Middle frontal gyrus (tissue), 1 donor: Measurements from ENCODE around the gene OBP2A.
A peak's percentile ranks its signal among the peaks of the same experiment; 100 is the strongest.
"Not testable (repeated sequence)": the region's sequence is repeated elsewhere in the genome, so short reads cannot be mapped to it uniquely, and the experiment has no call there.

Experiments used
- DNase-seq: peaks from one replicate; pipeline ENCODE4 v3.0.0-alpha.2; 2015; ENCODE audit warnings: low spot score; ENCODE audit errors: extremely low spot score

The OBP2A gene, protein sequence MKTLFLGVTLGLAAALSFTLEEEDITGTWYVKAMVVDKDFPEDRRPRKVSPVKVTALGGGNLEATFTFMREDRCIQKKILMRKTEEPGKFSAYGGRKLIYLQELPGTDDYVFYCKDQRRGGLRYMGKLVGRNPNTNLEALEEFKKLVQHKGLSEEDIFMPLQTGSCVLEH

DNA sequence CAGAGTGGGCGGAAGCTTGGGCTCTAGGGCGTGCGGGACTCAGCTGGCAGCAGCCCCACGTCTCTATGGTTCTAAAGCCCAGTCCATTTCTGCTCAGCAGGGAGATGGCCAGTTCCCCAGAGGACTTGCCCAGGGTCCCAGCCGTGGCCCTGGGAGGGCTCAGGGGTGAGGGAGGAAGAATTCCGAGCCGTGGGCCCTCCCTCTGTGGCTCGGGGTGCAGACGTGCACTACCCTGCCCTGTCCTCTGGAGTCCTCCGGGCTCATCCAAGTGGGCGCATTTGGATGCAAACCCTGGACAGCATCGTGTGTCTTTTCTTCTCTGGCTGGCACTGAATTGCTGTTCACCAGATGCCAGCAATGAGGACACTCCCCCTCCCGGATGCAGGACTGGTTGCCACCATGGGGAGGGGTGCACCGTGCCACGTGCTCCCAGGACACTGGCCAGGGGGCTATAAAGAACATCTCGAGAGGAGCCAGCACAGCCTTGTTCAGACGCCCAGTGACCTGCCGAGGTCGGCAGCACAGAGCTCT, at the start of gene OBP2A:
TSS of gene OBP2A (plus strand) at position 481 of the 531 bp plus-strand sequence. CDS start 55 bp downstream, outside the sequence.
- not testable (repeated sequence) for DNase-seq

DNA sequence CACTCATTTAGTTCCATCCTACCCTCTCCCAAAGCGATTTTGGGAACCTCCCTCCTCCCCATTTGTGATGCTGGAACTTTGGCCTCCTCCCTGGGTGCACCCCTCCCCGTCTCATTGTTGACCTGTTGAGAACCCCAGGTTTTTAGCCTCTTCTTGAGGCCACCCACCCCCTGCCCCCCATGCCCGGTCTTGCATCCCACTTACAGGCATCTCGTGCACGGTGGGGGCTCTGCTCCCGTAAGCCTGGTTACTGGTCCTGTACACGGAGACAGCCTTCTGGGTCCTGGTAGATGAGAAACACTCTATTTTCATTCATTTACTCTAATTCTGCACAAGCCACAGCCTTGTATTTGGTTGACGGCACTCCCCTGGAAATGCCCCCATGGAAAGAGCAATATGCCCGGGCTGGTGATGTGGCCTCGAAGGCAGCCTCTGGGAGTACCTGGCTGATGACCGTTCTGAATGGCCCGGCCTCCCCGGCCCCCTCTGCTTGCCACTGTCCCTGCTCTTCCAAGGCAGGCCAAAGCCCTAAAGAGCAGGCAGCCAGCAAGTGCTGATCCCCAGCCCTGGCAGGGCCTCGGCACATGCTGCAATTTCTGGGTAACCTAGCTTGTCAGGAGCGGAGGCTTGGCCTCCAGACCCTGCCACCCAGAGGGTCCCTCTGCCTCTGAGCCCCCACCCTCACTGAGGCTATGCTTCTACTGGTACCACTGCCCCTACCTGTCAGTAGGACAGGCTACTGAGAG, 47.4 kb upstream of the OBP2A start:
- no peak for DNase-seq

DNA sequence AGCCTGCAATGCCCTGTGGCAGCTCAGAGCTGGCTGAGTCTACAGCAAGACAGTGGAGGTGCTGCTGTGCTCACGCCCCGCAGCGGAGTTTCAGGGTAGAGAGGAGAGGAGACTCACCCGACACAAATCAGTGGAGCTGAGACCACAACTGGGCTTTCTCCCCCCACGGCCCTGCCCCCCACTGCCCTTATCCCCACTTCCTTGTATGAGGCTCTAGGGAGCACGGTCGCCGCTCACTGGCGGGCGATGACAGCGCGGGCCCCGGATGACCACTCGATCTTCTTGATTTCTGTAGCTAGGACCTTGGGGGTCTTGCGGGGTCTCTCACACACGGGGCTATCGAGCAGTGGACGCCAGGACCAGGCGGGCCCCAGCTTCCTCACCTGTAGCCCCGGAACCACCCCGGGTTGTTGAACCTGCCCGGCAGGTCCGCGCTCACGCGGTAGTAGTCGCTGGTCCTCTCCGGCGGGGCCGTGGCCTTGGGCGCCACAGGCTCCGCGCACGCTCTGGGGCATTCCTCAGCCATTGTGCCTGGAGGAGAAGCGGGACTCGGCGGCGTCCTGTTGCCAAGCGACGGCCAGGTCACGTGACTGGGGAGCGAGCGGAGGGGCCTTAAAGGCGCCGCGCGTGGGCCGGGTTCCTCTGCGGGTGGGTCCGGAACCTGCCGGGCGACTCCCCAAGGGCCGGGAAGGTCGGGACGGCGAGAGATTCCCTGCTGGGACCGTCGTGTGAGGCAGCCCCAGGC, 46.4 kb upstream of the OBP2A start:
- peak; percentile 88 for DNase-seq

DNA sequence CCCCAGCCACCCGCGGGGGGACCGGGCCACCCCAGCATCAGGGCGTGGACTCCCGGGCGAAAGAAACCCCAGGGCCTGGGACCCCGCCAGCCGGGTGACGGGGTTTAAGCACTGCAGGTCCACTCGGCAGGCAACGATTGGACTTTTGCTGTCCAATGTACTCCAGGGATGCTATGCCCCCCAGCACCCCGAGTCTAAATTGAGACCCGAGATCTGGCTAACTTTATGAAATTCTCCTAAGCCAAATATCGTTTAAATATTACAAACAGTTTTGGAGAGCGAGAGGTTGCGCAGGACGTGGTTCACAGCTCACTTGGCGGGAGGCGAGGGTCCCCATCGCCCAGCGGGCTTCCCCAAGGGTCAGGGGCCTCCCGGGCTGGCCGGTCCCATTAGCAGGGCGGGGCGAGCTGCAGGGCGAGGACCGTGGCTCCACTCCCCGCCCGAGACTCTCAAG, 45.8 kb upstream of the OBP2A start:
- DNase-seq: no peak

DNA sequence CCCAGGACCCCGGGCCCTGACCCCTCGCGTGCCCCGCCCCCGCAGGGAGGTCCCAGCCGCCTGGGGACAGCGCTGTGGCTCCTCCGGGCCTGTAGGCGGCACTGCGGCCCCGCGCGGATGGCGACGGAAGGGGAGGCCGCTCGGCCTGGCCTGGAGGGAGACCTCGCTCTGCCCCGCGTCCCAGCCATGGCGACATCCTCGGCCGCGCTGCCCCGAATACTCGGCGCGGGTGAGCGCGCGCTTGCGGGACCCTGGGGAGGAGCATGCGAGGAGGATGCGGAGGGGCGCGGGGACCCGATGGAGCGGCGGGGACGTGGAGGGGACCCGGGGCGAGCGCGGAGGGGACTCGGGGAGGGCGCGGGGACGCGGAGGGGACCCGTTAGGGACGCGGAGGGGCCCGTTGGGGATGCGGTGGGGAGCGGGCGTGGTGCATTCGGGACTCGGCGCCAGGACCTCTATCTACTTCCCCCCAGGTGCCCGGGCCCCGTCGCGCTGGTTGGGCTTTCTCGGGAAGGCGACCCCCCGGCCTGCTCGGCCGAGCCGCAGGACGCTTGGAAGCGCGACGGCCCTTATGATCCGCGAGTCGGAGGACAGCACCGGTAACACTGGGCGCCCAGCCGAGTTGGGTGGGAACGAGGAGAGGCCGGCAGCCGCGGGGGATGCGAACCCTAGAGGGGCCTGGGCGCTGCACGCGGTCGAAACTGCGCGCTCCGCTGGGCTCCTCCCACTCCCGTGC, 45.2 kb upstream of the OBP2A start, which contains the start of gene MRPS2:
TSS of gene MRPS2 (plus strand) at position 158 of the 736 bp plus-strand sequence. CDS start at position 187, 29 bp downstream.
- peak; percentile 78 for DNase-seq

DNA sequence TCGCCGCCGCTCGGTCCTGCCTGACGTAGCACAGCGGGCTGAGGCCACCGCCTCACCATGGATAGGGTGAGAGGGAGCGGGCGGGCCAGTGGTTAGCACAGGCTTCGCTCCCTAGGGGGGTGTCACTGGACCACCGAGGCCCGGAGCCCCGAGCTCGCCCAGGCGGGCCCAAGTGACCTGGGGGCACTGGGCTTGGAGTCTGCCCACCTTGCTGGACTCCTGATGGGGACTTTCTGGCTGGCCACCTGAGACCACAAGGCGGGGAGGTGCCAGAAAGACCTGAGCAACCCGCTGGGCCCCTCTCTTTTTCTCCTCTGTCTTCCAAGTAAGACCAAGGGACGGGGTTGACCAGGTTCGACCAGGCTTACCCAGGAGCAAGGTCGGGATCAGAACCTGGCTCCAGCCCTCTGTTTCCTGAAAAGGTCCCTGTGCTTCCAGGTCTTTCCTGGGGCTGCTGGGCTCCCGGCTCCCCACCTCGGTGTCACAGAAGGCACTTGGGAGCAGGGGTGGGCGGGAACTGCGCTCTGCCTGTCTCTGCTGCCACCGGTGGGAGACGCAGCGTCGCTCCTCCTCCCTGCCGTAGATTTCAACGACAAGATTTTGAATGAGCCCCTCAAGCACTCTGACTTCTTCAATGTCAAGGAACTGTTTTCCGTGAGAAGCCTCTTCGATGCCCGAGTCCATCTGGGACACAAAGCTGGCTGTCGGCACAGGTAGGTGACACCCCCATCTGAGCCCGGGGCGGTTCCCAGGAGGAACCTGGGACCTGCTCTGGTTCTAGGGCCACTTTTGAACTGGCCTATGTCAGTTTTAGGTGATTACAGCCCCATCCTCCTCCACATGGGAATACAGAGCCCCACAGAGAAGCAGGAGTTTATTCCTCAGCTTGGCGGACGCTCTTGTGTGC, 44.4 kb upstream of the OBP2A start:
- DNase-seq: no peak

DNA sequence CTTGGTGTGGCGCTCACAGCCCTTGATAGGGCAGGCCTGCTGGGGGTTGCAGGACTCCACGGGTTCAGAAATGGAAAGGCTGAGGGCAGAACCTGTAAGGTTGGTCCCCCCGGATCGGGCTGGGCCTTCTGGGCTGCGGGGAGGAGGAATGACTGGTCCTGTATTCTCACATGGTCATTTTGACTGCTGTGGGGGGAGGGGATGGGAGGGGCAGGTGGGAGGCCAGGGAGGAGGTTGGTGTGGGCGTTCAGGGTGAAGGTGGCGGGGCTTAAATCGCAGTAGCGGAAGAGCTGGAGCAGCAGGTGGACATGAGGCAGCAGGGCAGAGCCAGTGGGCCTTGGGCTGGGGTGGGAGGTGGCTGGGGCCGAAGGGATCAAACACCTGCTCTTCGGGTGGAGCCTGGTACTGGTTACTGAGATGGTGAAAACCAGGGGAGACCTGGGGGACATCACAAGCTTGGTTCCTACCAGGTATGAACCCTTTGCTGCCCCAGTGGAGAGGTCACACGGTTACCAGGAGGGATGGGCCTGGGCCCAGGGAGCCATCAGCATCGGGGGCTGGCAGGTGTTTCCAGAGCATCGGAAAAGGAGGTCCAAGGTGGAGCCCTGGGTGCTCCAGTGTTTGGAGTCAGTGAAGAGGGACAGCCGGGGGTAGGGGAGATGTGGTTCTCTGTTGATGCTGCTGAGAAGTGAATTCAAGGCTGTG, 43.6 kb upstream of the OBP2A start:
- no peak for DNase-seq

DNA sequence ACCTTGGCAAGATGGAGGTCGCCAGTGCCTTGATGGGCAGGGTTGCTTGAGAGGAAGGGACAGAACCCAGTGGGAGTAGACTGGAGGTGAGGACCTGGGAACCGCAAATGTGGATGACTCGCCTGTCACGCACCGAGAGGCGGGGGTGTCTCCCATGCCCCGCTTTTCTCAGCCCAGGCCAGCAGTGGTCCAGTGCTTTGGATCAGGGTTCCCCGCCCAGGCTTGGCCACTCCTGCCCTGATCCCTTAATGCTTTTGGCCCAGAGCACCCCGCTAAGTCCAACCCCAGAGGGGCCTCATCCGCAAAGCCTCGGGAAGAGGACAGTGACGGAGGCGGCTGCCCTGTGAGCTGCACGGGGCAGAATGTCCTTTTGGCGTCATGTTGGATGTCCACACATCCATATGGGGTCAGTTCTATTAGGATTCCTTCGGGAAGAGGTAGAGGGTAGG, 43.0 kb upstream of the OBP2A start:
- no peak for DNase-seq

DNA sequence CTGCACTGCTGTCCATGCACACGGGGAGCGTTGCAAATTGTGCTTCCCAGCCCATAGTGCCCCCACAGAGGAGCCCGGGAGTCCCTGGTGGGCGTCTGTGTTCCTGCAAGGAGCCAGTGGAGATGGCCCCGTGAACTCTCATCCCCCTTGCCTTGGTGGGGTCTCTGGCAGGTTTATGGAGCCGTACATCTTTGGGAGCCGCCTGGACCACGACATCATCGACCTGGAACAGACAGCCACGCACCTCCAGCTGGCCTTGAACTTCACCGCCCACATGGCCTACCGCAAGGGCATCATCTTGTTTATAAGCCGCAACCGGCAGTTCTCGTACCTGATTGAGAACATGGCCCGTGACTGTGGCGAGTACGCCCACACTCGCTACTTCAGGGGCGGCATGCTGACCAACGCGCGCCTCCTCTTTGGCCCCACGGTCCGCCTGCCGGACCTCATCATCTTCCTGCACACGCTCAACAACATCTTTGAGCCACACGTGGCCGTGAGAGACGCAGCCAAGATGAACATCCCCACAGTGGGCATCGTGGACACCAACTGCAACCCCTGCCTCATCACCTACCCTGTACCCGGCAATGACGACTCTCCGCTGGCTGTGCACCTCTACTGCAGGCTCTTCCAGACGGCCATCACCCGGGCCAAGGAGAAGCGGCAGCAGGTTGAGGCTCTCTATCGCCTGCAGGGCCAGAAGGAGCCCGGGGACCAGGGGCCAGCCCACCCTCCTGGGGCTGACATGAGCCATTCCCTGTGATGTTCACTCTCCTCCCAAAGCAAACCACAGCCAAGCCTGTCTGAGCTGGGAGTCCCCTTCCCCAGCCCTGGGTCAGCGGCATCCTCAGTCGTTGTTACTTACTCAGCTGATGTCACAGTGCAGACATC, 42.3 kb upstream of the OBP2A start:
- no peak for DNase-seq

DNA sequence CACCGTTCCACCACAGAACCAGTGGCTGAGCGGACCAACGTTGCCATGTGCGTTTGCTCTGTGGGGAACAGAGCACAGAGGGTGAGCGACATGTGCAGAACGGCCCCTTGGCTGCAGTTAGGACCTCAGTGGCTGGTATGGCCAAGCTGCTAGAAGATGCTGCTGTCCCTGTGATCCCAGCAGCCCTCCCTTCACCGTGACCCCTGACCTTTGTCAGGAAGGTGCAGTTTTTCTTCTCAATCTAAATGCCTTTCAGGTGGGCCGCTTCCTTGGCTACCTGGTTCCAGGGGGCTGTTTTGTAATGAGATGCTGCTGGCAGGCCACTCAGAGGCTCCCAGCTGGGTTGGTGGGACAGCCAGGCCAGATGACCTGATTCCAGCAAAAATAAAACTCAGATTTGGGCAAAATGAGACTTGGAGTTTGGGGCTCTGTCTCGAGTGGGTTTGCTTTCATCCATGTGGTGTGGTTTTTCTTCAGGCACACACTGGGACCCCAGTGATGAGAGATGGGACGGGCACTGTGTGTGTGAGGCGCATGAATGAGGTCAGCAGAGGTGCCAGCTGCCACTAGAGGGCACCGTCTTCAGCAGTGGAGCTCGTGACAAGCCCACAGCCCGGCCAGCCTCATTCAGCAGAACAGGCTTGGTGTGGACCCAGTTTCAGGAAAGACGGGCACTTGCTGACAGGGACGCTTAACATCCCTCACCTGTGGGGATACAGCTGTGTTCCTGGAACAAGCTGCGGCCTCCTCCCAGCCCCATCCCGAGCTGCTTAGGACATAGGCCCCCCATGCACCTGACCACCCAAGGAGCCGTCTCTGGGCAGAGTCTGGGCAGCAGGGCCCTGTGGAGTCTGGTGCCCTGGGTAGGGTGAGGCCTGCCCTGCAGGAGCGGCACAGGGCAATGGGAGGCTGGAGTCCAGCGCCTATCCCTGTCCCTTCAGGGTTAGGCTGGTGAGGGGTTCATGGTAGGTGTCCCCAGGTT, 41.4 kb upstream of the OBP2A start:
- DNase-seq: no peak

DNA sequence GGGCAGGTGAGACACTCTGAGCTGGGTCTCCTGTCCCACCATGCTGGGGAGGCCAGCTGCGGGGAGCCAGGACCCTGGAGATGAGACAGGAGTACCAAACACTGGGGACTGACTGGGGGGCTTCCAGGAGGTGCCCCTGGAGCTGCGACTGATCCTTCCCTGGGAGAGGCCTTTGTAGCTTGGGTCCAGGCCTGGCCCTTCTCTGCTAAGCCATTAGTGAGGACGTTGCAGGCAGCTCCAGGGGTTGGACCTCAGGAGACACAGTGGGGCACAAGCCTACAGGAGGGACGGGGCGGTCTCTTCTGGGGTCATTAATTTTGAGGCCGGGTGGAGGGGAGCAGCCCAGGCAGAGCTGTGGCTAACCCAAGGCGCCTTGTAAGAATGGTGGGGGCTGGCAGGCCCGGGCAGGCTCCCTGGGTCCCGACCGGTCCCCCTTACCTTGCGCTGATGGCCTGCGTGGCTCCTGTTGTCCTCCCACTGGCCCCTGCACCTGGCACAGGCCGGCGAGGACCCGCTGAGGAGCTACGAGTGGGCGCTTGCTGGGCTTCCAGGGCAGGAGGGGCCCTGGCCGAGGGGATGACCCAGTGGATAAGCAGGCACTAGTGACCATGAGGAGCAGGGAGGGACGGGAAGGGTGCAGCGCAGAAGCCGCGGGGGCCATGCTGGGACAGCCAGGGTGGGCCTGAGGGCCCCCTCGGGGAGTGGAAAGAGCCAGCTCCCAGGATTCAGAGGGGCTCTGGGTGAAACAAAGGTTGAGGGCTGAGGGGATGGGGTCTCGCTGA, 40.3 kb upstream of the OBP2A start:
- DNase-seq: no peak

DNA sequence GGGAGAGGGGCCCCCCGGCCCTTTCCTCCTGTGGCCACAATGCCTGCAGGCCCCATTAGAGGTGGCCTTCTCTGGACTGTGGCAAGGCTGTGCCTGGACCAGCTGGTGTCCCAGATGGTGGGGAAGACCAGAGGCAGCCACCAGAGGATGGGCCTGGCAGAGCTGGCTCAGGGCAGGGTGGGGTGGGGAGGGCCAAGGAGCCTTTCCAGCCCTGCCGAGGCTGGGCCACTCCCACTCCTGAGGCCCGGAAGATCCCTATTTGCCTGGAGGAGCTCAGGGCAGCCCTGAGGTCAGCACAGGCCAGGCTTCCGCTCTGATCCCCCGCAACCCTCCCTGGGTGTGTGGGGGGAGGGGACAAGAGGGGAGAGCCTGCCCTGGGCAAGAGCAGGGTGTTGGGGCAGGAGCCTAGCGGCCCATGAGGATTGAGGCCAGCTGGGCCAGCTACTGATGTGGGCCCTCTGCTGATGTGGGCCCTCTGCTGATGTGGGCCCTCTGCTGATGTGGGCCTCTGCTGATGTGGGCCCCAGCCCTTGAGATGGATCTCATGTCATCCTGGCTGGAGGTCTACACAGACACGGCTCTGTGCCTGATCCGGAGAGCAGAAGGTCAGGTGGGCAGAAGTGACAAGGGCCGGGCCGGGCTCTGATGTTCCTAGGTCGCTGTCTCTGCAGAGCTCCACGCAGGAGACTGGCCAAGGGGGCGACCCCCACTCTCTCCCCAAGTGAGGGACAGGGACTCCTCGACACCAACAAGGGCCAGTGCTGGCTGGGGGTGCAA, 39.4 kb upstream of the OBP2A start:
- DNase-seq: no peak

DNA sequence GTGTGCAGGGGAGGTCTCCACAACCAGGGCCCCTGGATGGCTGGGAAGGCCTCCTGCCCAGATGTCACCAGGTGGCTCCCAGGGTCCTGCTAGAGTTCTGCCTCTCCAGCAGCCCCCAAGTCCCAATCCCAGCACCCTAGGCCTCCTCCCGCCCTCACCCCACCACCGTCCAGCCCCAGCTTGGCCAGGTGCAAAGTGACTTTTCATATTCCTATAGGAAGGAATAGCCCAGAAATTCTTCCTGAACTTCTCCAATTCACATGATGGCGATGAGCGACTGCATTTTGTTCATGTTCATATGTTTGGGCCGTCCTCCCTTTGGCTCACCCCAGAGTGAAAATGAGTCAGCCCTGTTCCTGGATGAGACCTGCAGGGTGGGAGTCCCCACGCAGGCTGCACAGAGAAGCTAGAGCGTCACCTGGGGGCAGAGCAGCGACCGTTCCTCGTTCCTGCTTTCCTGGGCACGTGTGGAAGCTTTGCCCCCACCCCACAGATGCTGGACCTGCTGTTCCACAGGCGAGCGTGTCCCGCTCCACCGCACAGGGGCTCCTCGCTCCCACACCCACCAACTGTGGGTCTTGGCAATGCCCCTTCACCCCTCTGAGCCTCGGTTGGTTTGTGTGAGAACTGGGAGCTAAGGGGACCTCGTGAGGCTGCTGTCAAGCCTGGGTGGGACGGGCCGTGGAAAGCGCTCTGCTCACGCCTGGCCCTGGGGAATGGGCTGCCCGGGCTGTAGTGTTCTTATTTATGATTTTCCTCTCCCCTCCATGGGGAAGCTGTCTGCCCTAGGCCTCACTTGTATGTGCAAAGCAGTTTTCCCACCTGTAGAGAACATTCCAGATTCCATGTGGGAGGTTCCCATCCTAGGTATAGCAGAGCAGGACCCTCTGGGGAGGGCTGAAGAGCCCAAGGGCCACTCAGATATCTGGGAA, 38.6 kb upstream of the OBP2A start:
- DNase-seq: no peak

DNA sequence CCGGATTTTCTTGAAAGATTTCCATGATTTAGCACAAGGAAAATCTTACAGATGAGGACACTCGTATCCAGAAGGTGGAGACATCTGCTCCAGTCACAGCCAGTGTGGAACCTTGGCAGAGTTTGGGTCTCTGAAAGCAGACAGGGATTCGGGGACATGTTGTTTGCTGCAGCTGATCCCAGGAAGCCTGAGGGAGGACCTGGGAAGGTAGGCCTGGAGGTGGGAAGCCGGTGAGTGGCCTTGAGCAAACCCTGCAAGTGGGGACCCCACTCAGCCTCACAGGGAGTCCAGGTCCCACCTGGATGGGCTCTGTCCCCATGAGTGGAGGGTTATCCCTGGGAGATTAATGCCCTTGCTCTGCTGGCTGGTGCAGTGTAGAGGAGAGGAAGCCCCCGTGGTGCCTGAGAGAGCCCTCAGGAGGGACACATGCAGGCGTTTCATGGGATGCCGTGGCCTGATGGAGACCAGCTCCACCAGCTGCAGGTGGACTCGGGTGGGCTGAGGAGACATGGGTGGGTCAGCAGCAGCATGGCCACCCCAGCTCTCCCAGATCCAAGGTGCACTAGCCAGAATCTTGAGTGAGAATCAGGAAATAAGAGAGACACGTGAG, 37.6 kb upstream of the OBP2A start:
- no peak for DNase-seq
